K562 (cell line): ENCODE results near the gene FAM117A. TPM values are rescaled to one million over a fixed set of nuclear protein-coding genes. Genes with fewer than 3 reads are reported as not detected.

Experiments
- ATAC-seq: fragments of 200-7000 bp; cut with Tn5 transposase; 3 replicates; pipeline ENCODE4 v1.9.1; 2020; ENCODE audit warnings: moderate library complexity
- BruUV-seq: library from RNA; stranded (reverse); fragments of 400-500 nt; replicated peaks from 2 replicates; lab custom pipeline; 2021; lab: Mats Ljungman, UMichigan
- CTCF ChIA-PET: fragments of 300-600 bp; formaldehyde crosslinking; extraction: SDS; loops from one replicate; lab custom pipeline; 2021; ENCODE audit warnings: low intra/inter-chr PET ratio; lab: Yijun Ruan, JAX
- POLR2A ChIA-PET: fragments of 300-600, 350-650 bp; sonication (Branson Sonifier 250); formaldehyde crosslinking; extraction: SDS; loops from one replicate; lab custom pipeline; 2021; ENCODE audit warnings: antibody characterized with exemption, inconsistent platforms; lab: Yijun Ruan, JAX
- DNase-seq, 4 experiments: peaks; one replicate each; pipeline versions ENCODE4 v3.0.0 to v3.0.0-alpha.2; 2011 to 2018; ENCODE audit warnings: low spot score in 3 of 4, mixed read lengths in 3 of 4; ENCODE audit errors: extremely low read depth in 1 of 4
- FAIRE-seq: peaks from 2 replicates; lab custom pipeline; 2011; peaks lifted over from hg19 to GRCh38; lab: Jason Lieb, UNC
- H2AFZ ChIP-seq: 2 replicates; pipeline ENCODE4 v1.6.0; 2011; ENCODE audit warnings: low read depth, low read length, control low read depth, inconsistent platforms
- H3K27ac ChIP-seq: fragments of 200-600 bp; 3 replicates; pipeline ENCODE4 v1.8.0; 2011; ENCODE audit warnings: low read depth, mild to moderate bottlenecking, control low read depth, inconsistent platforms, low read length, moderate library complexity, mixed read lengths; ENCODE audit errors: extremely low read depth
- H3K27me3 ChIP-seq, 2 experiments: fragments of 300-600 bp in 1 of 2; 2 replicates in 1 of 2; 3 replicates in 1 of 2; pipeline versions ENCODE4 v1.6.0 to v1.8.0; 2011; ENCODE audit warnings: inconsistent platforms in 2 of 2, low read length in 2 of 2, mild to moderate bottlenecking in 1 of 2, mixed read lengths in 1 of 2, moderate library complexity in 1 of 2; ENCODE audit not compliant: control insufficient read depth in 2 of 2, insufficient read depth in 2 of 2
- H3K36me3 ChIP-seq: fragments of 300-600 bp; 3 replicates; pipeline ENCODE4 v1.8.0; 2011; ENCODE audit warnings: mild to moderate bottlenecking, low read length, inconsistent platforms; ENCODE audit not compliant: control insufficient read depth, insufficient read depth
- H3K4me1 ChIP-seq, 2 experiments: fragments of 200-600 bp in 1 of 2; replicated peaks in 1 of 2; 2 replicates in 1 of 2; 3 replicates in 1 of 2; pipeline versions ENCODE4 v1.5.1 to v1.8.0; 2011; ENCODE audit warnings: inconsistent platforms in 2 of 2, low read length in 2 of 2, mild to moderate bottlenecking in 1 of 2, mixed read lengths in 1 of 2, moderate library complexity in 1 of 2; ENCODE audit not compliant: control insufficient read depth in 2 of 2, insufficient read depth in 2 of 2
- H3K4me2 ChIP-seq: 2 replicates; pipeline ENCODE4 v1.6.1; 2011; ENCODE audit warnings: low read length, control low read depth, inconsistent platforms, mixed read lengths; ENCODE audit not compliant: insufficient read depth
- H3K4me3 ChIP-seq: fragments of 200-600 bp; sonication (generic), shearing (Covaris generic); 2 replicates; pipeline ENCODE4 v1.5.1; 2016; ENCODE audit warnings: control low read depth, inconsistent platforms
- H3K79me2 ChIP-seq: fragments of 200-600 bp; 3 replicates; pipeline ENCODE4 v1.8.0; 2011; ENCODE audit warnings: low read length, inconsistent platforms; ENCODE audit not compliant: control insufficient read depth, insufficient read depth
- H3K9ac ChIP-seq, 2 experiments: 2 replicates each; pipeline versions ENCODE4 v1.6.0 to v1.6.1; 2011; ENCODE audit warnings: low read depth in 2 of 2, low read length in 2 of 2, control low read depth in 1 of 2, inconsistent platforms in 1 of 2, mild to moderate bottlenecking in 1 of 2, mixed read lengths in 1 of 2; ENCODE audit not compliant: insufficient read depth in 1 of 2
- H3K9me1 ChIP-seq: one replicate; pipeline ENCODE4 v1.6.0; 2011; ENCODE audit warnings: inconsistent platforms, mild to moderate bottlenecking, low read length, moderate library complexity; ENCODE audit not compliant: control insufficient read depth, insufficient read depth
- H3K9me3 ChIP-seq: replicated peaks from 2 replicates; pipeline ENCODE4 v1.5.1; 2011; ENCODE audit warnings: low read depth, low read length, inconsistent platforms; ENCODE audit not compliant: control insufficient read depth, insufficient read depth
- H4K20me1 ChIP-seq: replicated peaks from 2 replicates; pipeline ENCODE4 v1.6.1; 2011; ENCODE audit warnings: low read length, inconsistent platforms, mixed read lengths; ENCODE audit not compliant: control insufficient read depth, insufficient read depth
- SRSF1 ChIP-seq: fragments of 200-400 bp; formaldehyde crosslinking; IDR thresholded peaks from 2 replicates; pipeline ENCODE4 v1.6.1; 2017; ENCODE audit warnings: mild to moderate bottlenecking, low read depth, low read length, moderate library complexity
- WGBS: fragments of 100-300 bp; shearing (Covaris generic); methylation state at CpG from one replicate; pipeline ENCODE4 v1.1.6; 2016; ENCODE audit warnings: low coverage, mixed read lengths; ENCODE audit not compliant: insufficient coverage; ENCODE audit errors: missing lambda C conversion rate; 5-methylcytosine and 5-hydroxymethylcytosine counted together
- in situ Hi-C: fragments of 300-500 bp; cut with MboI; formaldehyde crosslinking; loops from 4 replicates; pipeline ENCODE4 v1.15.0; 2018; ENCODE audit warnings: inconsistent platforms, mixed read lengths
- intact Hi-C: fragments of 100-400 bp; cut with micrococcal nuclease; formaldehyde crosslinking; loops from 2 replicates; pipeline ENCODE4 v1.14.2; 2022
- polyA plus RNA-seq, 8 experiments: library from polyadenylated mRNA; depleted of rRNA in 4 of 8; stranded (reverse) in 5 of 8; unstranded in 3 of 8; fragments of >200 nt; fragmentation: Nextera tagmentation in 2 of 8; fragmentation: Illumina TruSeq in 1 of 8; extraction: Ambion mirVana in 2 of 8; extraction: Trizol in 1 of 8; gene quantifications; 2 replicates each; pipeline versions ENCODE4 v1.2.1 to v1.2.3, GENCODE V29; 2011 to 2014; ENCODE audit warnings: inconsistent platforms in 1 of 8, missing spikeins in 1 of 8
- total RNA-seq, 7 experiments: library from RNA; depleted of rRNA in 6 of 7; stranded (reverse); fragments of >200 nt in 6 of 7; fragmentation: Illumina TruSeq in 2 of 7; extraction: Trizol in 2 of 7; gene quantifications; 2 replicates each; pipeline versions ENCODE4 v1.2.1 to v1.2.3, GENCODE V29; 2011 to 2021; ENCODE audit warnings: low replicate concordance in 1 of 7
- TF ChIP-seq, protein P1 (sequence below), 2 experiments: fragments of 450-650 bp; conservative IDR thresholded peaks; 2 replicates each; pipeline ENCODE4 v1.6.1; 2017; ENCODE audit warnings: mild to moderate bottlenecking in 2 of 2, moderate library complexity in 2 of 2
- TF ChIP-seq, protein P2 (sequence below), 3 experiments: IDR thresholded peaks in 2 of 3; conservative IDR thresholded peaks in 1 of 3; 2 replicates each; pipeline ENCODE4 v1.5.1; 2011 to 2012; ENCODE audit warnings: low read length in 3 of 3, mild to moderate bottlenecking in 3 of 3, control low read depth in 2 of 3, improper control_type of control experiment in 1 of 3, inconsistent platforms in 1 of 3, low read depth in 1 of 3, mixed read lengths in 1 of 3, moderate library complexity in 1 of 3; ENCODE audit not compliant: insufficient read depth in 2 of 3

The FAM117A gene
- total and polyA plus RNA-seq, 9 of the 15 experiments (the other 6 are each of a cell fraction or from before 2014, with no cell fraction given) = 3.1 to 79.7 (median 36.6) TPM

DNA sequence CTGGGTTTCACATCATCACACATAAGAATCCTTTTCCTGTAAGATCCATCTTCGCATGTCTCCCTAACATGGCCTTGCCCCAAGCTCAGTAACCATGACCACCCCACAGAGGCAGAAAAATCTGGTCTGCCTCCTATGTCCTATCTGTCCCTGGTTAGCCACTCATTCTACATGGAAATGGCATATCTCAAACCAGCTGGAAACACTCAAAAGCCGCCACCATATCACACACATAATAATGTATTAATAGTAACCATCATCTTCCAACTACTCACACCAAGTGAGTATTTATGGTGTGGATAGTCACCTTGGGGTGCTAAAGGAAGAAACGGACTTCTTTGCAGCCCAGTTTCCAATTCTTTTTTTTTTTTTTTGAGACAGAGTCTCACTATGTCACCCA, 11.4 kb downstream of the FAM117A start:
- intact Hi-C loops (no loop called here), in situ Hi-C loops (no loop called here)
- 79% methylated on average over 3 of the region's 3 CpGs for WGBS
- no peak for DNase-seq
- ChIA-PET CTCF (no interaction called here), POLR2A (interaction anchor here (0.6 to 1.4 kb wide), 7 partner anchors 8 to 207 kb away, joined by 3 to 6 read pairs (median 3); partner anchors contain the start of gene KAT7)
- FAIRE-seq = no peak
- H3K79me2 ChIP-seq = peaks cover 87% of the 10 kb centered on the region
- peaks cover 3% of the 10 kb centered on the region for H3K9me1 ChIP-seq
- no TSS peak for BruUV-seq
- no peak overlapping the region for H3K27ac ChIP-seq
- H3K4me3 ChIP-seq = no peak overlapping the region
- no peaks in the 10 kb centered on the region for H3K9me3 ChIP-seq
- no peak overlapping the region for H3K9ac ChIP-seq
- no peak overlapping the region for H2AFZ ChIP-seq
- H3K27me3 ChIP-seq = no peaks in the 10 kb centered on the region
- H4K20me1 ChIP-seq = peaks cover 24% of the 10 kb centered on the region
- TF ChIP-seq, protein P1, sequence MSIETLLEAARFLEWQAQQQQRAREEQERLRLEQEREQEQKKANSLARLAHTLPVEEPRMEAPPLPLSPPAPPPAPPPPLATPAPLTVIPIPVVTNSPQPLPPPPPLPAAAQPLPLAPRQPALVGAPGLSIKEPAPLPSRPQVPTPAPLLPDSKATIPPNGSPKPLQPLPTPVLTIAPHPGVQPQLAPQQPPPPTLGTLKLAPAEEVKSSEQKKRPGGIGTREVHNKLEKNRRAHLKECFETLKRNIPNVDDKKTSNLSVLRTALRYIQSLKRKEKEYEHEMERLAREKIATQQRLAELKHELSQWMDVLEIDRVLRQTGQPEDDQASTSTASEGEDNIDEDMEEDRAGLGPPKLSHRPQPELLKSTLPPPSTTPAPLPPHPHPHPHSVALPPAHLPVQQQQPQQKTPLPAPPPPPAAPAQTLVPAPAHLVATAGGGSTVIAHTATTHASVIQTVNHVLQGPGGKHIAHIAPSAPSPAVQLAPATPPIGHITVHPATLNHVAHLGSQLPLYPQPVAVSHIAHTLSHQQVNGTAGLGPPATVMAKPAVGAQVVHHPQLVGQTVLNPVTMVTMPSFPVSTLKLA (conservative IDR thresholded peaks at IDR 0.05) = no peak
- TF ChIP-seq SRSF1 = no peak
- TF ChIP-seq, protein P2, sequence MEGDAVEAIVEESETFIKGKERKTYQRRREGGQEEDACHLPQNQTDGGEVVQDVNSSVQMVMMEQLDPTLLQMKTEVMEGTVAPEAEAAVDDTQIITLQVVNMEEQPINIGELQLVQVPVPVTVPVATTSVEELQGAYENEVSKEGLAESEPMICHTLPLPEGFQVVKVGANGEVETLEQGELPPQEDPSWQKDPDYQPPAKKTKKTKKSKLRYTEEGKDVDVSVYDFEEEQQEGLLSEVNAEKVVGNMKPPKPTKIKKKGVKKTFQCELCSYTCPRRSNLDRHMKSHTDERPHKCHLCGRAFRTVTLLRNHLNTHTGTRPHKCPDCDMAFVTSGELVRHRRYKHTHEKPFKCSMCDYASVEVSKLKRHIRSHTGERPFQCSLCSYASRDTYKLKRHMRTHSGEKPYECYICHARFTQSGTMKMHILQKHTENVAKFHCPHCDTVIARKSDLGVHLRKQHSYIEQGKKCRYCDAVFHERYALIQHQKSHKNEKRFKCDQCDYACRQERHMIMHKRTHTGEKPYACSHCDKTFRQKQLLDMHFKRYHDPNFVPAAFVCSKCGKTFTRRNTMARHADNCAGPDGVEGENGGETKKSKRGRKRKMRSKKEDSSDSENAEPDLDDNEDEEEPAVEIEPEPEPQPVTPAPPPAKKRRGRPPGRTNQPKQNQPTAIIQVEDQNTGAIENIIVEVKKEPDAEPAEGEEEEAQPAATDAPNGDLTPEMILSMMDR (IDR thresholded peaks at IDR 0.05 in 2 of 3, conservative IDR thresholded peaks at IDR 0.05 in 1 of 3; ENCODE audit: insufficient read depth in 2 of 3, low read depth in 1 of 3, low read length in 3 of 3) = no peak
- peaks cover 75% of the 10 kb centered on the region for H3K36me3 ChIP-seq
- ATAC-seq = no peak
- H3K4me1 ChIP-seq = peaks cover 29 to 52% of the 10 kb centered on the region in 2 experiments
- no peak overlapping the region for H3K4me2 ChIP-seq
